ENCODE results near the gene TTC6.

The TTC6 gene

DNA sequence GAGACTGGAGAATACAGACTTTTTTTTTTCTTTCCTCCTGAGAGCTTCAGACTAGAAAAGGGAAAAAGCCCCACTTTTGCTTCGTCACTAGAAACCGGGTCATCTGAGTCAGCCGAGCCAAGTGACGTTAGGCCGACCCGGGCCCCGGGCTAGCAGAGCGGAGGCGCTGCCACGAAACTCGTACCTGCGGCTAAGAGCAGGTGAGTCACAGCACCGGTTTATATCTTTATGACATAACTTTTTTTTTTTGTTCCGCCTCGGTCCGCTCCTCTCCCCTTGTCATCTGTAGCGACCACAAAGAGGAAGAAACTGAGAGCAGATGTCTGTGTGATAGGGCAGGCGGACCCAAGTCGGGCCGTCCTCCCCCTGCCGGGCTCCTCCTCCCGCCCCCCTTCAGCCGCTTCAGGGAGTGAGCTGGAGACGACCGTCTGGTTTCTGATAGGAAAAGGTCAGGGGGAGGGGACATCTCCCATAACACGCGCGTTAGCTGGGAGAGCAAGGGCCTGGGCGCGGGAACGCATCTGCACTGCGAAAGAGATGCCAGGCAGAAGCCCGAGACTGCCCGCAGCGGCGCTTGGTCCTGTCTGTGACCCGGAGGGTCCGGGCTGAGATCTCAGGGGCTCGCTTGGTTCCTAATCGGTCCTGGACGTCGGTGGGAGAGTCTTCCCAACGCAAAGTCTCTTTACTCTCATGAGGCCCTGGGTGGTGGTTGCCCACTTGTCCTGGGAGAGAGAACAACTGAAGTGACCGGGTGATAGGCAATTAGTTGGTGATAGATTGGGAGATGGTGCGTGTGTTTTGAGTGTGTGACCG lies 586 bp downstream of the TTC6 start:
- TF ChIP-seq ZFX (IDR thresholded peaks at IDR 0.05; ENCODE audit: borderline replicate concordance): no peak
- TF ChIP-seq, protein P1, sequence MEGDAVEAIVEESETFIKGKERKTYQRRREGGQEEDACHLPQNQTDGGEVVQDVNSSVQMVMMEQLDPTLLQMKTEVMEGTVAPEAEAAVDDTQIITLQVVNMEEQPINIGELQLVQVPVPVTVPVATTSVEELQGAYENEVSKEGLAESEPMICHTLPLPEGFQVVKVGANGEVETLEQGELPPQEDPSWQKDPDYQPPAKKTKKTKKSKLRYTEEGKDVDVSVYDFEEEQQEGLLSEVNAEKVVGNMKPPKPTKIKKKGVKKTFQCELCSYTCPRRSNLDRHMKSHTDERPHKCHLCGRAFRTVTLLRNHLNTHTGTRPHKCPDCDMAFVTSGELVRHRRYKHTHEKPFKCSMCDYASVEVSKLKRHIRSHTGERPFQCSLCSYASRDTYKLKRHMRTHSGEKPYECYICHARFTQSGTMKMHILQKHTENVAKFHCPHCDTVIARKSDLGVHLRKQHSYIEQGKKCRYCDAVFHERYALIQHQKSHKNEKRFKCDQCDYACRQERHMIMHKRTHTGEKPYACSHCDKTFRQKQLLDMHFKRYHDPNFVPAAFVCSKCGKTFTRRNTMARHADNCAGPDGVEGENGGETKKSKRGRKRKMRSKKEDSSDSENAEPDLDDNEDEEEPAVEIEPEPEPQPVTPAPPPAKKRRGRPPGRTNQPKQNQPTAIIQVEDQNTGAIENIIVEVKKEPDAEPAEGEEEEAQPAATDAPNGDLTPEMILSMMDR (IDR thresholded peaks at IDR 0.05): no peak
- H3K27ac ChIP-seq: peak overlapping the region; percentile 100

DNA sequence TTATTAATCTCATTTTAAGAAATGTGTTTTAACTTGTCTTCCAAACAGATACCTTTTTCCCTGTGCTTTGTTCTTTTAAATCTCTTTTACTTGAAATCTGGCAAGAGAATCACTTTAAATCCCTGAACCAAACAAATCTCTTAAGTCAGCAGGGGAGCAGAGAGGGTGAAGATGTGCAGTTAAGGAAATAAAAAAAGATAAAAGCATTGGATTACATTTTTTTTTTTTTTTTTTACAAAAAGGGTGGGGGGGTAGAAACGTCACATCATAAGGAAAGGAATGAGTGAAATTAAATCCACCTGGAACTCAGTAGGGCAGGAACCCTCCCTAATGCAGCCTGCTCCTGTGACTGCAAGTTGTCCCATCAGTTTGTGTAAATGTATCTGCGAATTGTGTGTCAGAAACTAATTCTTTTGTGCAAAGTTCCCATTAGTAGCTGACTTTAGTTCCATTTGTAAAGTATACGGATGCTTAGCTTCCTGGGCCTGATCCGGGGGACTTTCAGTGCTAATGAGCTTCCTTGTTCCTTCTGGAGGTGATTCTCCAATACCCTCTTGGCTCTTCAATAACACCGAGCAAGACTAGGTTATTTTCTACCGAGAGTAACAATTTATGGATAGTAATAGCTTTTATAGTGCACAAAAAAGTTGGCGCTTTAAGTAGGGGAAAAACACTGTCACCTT lies 1.5 kb downstream of the TTC6 start:
- no peak for TF ChIP-seq ZFX (IDR thresholded peaks at IDR 0.05; ENCODE audit: borderline replicate concordance)
- TF ChIP-seq, protein P1 (IDR thresholded peaks at IDR 0.05): no peak
- H3K27ac ChIP-seq: peak overlapping the region; percentile 100

DNA sequence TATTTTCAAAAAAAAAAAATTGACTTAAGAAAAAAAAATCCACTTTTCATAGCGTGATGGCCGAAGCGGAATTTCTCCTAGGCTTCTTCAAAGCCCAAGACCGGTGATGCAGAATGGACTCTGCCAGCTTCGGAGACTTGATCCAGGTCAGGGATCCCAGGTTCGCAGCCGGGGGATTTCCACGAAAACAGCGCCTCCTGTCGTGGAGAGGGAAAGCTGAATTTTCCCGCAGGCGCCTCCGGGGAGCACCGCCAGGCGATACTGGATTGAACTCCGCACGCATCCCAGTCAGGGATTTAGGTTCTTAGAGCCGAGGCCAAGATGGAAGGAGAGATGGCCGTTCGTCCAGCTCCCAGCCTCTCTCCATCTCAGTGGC lies 2.1 kb downstream of the TTC6 start:
- TF ChIP-seq, protein P1 (IDR thresholded peaks at IDR 0.05): peak; percentile 60
- no peak for TF ChIP-seq ZFX (IDR thresholded peaks at IDR 0.05; ENCODE audit: borderline replicate concordance)
- H3K27ac ChIP-seq: peak overlapping the region; percentile 100

DNA sequence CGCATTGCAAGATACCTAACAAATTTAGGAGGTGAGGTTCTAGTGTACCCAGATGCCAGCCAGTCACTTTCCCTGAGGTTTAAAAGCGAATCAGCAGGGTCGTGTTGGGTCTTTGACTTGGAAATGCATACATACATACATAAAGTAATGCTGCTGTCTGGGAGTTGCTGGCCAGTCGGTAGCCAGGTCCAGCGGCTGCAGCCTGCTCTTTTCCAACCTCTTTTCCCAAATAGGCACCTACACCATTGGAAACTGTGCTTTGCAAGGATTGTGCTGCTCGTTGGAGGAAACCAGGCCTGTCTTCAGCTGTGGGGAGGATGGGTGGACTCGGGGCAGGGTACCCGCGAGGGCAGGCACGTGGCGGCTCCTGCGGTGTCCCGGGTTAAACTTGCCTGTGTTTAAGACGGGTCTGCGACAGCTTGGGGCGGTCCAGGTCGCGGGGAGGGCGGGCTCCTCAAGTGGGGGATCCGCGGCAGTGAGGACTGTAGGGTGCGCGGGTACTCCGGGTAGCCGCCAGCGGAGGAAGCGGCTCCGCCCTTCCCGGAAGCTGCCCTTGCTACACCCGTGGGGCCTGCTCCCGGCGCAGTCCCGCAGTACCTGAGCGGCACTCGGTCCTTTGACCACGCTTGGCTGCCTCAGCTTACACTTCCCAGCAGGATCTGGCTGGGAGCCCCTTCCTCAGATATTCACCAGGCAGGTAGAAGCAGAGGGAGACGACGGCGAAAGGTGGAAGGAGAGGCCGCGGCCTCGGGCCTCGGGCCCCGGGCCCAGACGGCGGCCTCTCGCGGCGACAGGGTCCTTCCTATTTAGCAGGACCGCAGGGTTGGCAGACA lies 2.7 kb downstream of the TTC6 start:
- TF ChIP-seq ZFX (IDR thresholded peaks at IDR 0.05; ENCODE audit: borderline replicate concordance): no peak
- TF ChIP-seq, protein P1 (IDR thresholded peaks at IDR 0.05): 0 out of 2 replicates have a peak, but pooled peaks have one; percentile 25
- peak overlapping the region; percentile 100 for H3K27ac ChIP-seq

DNA sequence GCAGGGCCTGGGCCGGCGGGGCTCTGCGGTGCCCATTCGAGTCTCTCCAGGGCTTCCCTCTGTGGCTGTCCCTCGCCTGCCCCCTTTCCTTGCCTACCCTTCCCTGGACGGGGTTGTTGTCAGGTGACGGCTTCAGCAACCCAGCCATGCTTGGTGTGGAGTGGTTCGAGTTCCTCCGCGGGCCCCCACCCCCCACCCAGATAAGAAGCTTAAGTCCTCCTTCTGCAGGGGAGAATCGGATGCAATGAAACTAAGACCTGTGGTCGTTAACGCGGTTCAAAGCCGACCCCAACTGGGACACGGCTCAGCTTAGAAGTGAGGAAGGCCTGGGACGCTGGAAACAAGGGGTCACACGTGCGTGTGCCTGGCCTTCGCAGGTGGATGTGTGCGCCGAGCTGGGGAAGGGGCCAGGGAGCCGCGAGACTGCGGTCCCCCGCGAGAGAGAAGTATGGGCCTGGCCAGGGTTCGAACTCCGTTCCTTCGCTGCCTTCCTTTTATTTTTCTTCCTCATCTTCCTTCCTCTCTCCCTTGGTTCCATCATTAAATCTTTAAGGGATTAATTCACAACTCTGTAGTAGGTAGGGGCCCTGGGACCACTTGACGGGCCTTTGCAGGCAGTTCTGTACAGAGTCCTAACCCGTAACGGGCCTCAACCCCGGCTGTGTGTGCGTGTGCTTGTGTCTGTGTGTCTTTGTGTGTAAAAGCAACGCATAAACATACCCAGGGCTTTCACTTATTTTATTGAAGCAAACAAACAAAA lies 3.5 kb downstream of the TTC6 start:
- H3K27ac ChIP-seq: peak overlapping the region; percentile 100
- TF ChIP-seq, protein P1 (IDR thresholded peaks at IDR 0.05): no peak
- no peak for TF ChIP-seq ZFX (IDR thresholded peaks at IDR 0.05; ENCODE audit: borderline replicate concordance)

DNA sequence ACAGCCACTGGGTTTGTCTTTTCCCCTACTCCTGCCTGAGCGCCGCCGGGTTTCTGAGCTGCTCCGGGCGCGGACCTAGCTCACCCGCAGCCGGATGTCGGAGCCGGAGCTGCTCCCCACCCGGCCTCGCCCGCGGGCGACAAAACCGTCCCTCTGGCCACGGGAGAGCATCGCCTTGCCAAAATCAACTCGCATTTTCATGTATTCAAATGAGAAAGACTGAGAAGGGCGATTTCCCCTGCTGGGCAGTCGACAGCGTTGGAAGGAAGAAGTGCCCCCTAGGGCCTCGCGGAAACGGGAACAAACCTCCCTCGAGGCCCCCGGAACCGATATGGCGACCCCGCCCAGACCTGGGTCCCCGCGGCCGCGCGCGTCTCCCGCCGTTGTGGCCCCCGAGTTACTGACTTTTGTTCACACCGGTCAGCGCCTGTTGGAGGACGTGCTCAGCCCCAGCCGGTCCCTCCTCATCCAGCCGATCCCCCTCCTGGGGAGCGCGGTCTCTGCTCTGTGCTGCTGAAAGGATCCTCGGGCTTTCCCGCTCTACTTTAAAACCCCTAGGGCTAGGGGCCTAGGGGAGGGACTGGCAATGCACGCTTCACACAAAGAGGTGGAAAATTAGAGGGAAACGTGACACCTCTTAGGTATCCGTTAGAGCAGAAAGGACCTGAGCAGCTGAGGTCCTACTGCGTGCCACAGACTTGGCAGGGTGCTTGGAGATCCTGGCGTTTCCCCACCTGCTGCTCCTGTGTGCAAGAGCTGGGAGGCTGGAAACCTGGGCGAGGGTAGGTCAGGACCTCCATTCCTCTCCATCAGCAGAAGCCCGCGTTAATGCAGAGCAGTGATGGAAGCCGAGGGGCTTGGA lies 4.3 kb downstream of the TTC6 start:
- TF ChIP-seq ZFX (IDR thresholded peaks at IDR 0.05; ENCODE audit: borderline replicate concordance): no peak
- TF ChIP-seq, protein P1 (IDR thresholded peaks at IDR 0.05): no peak
- peak overlapping the region; percentile 100 for H3K27ac ChIP-seq

All from 22Rv1 (cell line).